ENCODE measurements around the gene WDFY3. TPM values are rescaled to one million over a fixed set of nuclear protein-coding genes. Genes with fewer than 3 reads are reported as not detected.

WDFY3 gene
- total and polyA plus RNA-seq, 2 experiments from 2014 or later = 7.7 to 55.9 TPM

DNA sequence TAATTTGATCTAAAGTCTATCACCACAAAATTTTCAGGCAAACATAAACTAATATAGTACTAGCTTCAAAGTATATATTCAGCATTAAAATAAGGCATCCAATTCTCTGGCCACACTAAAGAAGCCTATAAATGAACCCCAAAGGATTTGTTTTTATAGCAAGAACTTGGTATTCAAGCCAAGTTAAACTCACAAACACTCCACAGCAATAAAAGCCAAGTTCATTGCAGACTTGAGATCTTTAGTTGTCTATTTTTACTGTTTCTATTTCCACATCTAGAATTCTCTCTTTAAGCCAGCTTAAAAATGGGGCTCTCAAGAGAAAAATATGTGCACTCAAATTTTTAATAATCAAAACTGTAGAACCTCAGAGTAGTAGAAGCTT is 51.1 kb downstream of the WDFY3 start:
- H3K4me1 ChIP-seq (ENCODE audit: insufficient read depth) = no peaks in the 10 kb centered on the region
- TF ChIP-seq EZH2 (IDR thresholded peaks at IDR 0.05; ENCODE audit: borderline replicate concordance) (no peak), CTCF (IDR thresholded peaks at IDR 0.05; ENCODE audit: poor library complexity) (no peak), EZH2phosphoT487 (IDR thresholded peaks at IDR 0.05; ENCODE audit: low read depth, severe bottlenecking, unreplicated experiment) (no peak)
- no peak overlapping the region for H3K4me2 ChIP-seq
- DNase-seq (ENCODE audit: low spot score) = no peak
- no peak overlapping the region for H2AFZ ChIP-seq
- H3K36me3 ChIP-seq (replicated peaks; ENCODE audit: insufficient read depth, low read depth) = no peaks in the 10 kb centered on the region
- H3K27me3 ChIP-seq = no peaks in the 10 kb centered on the region
- no peak overlapping the region for H3K4me3 ChIP-seq
- peaks cover 4% of the 10 kb centered on the region for H4K20me1 ChIP-seq (ENCODE audit: insufficient read depth, poor library complexity, severe bottlenecking)
- H3K9me3 ChIP-seq (ENCODE audit: low read depth) = no peaks in the 10 kb centered on the region
- no peaks in the 10 kb centered on the region for H3K9me2 ChIP-seq (replicated peaks; ENCODE audit: insufficient read depth)
- peaks cover 77% of the 10 kb centered on the region for H3K79me2 ChIP-seq
- no peak overlapping the region for H3K27ac ChIP-seq

DNA sequence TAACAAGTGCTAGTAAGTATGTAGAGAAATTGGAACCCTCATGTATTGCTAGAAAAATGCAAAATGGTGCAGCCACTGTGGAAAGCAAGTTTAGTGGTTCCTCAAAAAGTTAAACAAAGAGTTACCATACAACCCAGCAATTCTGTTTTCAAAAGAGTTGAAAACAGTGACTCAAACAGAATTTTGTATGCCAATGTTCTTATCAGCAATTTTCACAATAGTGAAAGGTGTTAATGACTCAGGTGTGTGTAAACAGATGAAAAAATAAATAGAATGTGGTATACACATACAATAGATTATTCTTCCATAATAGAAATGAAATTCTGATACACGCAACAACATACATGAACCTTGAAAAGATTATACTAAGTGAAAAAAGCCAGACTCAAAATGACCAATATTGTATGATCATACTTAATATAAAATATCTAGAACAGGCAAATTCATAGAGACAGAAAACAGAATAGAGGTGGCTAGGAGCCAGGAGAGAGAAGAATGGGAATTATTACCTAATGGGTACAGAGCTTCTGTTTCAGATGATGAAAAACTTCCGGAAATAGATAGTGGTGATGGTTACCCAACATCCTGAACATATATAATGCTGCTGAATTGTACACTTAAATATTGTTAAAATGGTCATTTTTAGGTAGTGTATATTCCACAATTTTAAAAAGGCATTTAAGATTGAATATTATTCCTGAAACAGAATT is 51.6 kb downstream of the WDFY3 start:
- 96% methylated on average over 2 of the region's 2 CpGs for WGBS (ENCODE audit: low lambda C conversion rate, missing lambda C conversion rate)
- peaks cover 4% of the 10 kb centered on the region for H4K20me1 ChIP-seq (ENCODE audit: insufficient read depth, poor library complexity, severe bottlenecking)
- H3K36me3 ChIP-seq (replicated peaks; ENCODE audit: insufficient read depth, low read depth) = no peaks in the 10 kb centered on the region
- no peak overlapping the region for H3K27ac ChIP-seq
- H3K4me3 ChIP-seq = no peak overlapping the region
- no peak for TF ChIP-seq EZH2phosphoT487 (IDR thresholded peaks at IDR 0.05; ENCODE audit: low read depth, severe bottlenecking, unreplicated experiment)
- no peak for TF ChIP-seq EZH2 (IDR thresholded peaks at IDR 0.05; ENCODE audit: borderline replicate concordance)
- TF ChIP-seq CTCF (IDR thresholded peaks at IDR 0.05; ENCODE audit: poor library complexity) = no peak
- H3K9me3 ChIP-seq (ENCODE audit: low read depth) = no peaks in the 10 kb centered on the region
- H3K79me2 ChIP-seq = peaks cover 81% of the 10 kb centered on the region
- no peaks in the 10 kb centered on the region for H3K9me2 ChIP-seq (replicated peaks; ENCODE audit: insufficient read depth)
- no peak overlapping the region for H2AFZ ChIP-seq
- H3K27me3 ChIP-seq = no peaks in the 10 kb centered on the region
- no peaks in the 10 kb centered on the region for H3K4me1 ChIP-seq (ENCODE audit: insufficient read depth)
- DNase-seq (ENCODE audit: low spot score) = no peak
- H3K4me2 ChIP-seq = no peak overlapping the region

GRCh38 chr4:84913176-84913575 is 53.3 kb downstream of the WDFY3 start:
- DNase-seq (ENCODE audit: low spot score) = no peak
- Histone ChIP-seq H3K36me3 (replicated peaks; ENCODE audit: insufficient read depth, low read depth) (no peaks in the 10 kb centered on the region), H2AFZ (no peak overlapping the region), H3K27me3 (no peaks in the 10 kb centered on the region), H3K4me3 (no peak overlapping the region), H3K9me2 (replicated peaks; ENCODE audit: insufficient read depth) (no peaks in the 10 kb centered on the region), H3K9me3 (ENCODE audit: low read depth) (no peaks in the 10 kb centered on the region), H3K4me1 (ENCODE audit: insufficient read depth) (no peaks in the 10 kb centered on the region), H3K4me2 (no peak overlapping the region), H3K27ac (no peak overlapping the region), H3K79me2 (peaks cover 67% of the 10 kb centered on the region), H4K20me1 (ENCODE audit: insufficient read depth, poor library complexity, severe bottlenecking) (peaks cover 4% of the 10 kb centered on the region)
- WGBS (ENCODE audit: low lambda C conversion rate, missing lambda C conversion rate) = 91% methylated on average over 3 of the region's 3 CpGs
- TF ChIP-seq EZH2phosphoT487 (IDR thresholded peaks at IDR 0.05; ENCODE audit: low read depth, severe bottlenecking, unreplicated experiment) (no peak), CTCF (IDR thresholded peaks at IDR 0.05; ENCODE audit: poor library complexity) (no peak), EZH2 (IDR thresholded peaks at IDR 0.05; ENCODE audit: borderline replicate concordance) (no peak)

Measured in hepatocyte (in vitro differentiated cells).